Measurements from ENCODE around the gene MRPS35. TPM values are rescaled to one million over a fixed set of nuclear protein-coding genes. Genes with fewer than 3 reads are reported as not detected.

The MRPS35 gene
- total and polyA plus RNA-seq, 2 experiments from 2014 or later: 58.1 to 58.7 TPM

DNA sequence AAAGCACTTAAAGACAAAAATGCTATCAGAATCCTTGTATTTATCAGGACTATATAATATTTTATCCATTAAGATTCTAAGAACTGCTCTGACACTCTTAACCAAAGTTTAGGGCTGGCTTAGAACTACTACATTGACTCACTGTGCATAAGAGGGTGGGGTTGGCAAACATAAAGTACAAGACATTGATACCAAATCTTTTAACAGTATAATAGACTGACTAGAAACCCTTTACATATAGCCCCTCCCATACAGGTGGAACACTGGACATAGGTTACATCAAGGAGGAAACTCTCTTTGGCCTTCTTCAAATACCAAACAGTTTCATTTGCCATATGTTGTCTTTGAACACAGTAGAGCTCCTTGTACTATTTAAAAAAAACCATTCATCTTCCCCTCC lies 30.0 kb upstream of the MRPS35 start (continued):
- TF ChIP-seq, protein P1, sequence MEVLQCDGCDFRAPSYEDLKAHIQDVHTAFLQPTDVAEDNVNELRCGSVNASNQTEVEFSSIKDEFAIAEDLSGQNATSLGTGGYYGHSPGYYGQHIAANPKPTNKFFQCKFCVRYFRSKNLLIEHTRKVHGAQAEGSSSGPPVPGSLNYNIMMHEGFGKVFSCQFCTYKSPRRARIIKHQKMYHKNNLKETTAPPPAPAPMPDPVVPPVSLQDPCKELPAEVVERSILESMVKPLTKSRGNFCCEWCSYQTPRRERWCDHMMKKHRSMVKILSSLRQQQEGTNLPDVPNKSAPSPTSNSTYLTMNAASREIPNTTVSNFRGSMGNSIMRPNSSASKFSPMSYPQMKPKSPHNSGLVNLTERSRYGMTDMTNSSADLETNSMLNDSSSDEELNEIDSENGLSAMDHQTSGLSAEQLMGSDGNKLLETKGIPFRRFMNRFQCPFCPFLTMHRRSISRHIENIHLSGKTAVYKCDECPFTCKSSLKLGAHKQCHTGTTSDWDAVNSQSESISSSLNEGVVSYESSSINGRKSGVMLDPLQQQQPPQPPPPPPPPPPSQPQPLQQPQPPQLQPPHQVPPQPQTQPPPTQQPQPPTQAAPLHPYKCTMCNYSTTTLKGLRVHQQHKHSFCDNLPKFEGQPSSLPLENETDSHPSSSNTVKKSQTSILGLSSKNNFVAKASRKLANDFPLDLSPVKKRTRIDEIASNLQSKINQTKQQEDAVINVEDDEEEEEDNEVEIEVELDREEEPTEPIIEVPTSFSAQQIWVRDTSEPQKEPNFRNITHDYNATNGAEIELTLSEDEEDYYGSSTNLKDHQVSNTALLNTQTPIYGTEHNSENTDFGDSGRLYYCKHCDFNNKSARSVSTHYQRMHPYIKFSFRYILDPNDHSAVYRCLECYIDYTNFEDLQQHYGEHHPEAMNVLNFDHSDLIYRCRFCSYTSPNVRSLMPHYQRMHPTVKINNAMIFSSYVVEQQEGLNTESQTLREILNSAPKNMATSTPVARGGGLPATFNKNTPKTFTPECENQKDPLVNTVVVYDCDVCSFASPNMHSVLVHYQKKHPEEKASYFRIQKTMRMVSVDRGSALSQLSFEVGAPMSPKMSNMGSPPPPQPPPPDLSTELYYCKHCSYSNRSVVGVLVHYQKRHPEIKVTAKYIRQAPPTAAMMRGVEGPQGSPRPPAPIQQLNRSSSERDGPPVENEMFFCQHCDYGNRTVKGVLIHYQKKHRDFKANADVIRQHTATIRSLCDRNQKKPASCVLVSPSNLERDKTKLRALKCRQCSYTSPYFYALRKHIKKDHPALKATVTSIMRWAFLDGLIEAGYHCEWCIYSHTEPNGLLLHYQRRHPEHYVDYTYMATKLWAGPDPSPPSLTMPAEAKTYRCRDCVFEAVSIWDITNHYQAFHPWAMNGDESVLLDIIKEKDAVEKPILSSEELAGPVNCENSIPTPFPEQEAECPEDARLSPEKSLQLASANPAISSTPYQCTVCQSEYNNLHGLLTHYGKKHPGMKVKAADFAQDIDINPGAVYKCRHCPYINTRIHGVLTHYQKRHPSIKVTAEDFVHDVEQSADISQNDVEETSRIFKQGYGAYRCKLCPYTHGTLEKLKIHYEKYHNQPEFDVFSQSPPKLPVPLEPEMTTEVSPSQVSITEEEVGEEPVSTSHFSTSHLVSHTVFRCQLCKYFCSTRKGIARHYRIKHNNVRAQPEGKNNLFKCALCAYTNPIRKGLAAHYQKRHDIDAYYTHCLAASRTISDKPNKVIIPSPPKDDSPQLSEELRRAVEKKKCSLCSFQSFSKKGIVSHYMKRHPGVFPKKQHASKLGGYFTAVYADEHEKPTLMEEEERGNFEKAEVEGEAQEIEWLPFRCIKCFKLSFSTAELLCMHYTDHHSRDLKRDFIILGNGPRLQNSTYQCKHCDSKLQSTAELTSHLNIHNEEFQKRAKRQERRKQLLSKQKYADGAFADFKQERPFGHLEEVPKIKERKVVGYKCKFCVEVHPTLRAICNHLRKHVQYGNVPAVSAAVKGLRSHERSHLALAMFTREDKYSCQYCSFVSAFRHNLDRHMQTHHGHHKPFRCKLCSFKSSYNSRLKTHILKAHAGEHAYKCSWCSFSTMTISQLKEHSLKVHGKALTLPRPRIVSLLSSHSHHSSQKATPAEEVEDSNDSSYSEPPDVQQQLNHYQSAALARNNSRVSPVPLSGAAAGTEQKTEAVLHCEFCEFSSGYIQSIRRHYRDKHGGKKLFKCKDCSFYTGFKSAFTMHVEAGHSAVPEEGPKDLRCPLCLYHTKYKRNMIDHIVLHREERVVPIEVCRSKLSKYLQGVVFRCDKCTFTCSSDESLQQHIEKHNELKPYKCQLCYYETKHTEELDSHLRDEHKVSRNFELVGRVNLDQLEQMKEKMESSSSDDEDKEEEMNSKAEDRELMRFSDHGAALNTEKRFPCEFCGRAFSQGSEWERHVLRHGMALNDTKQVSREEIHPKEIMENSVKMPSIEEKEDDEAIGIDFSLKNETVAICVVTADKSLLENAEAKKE (CRISPR knock-in tag; IDR thresholded peaks at IDR 0.05): no peak
- no peak for TF ChIP-seq CREB1 (CRISPR knock-in tag; IDR thresholded peaks at IDR 0.05; ENCODE audit: low read depth)

GRCh38 chr12:27682534-27682933 lies 28.1 kb upstream of the MRPS35 start:
- H3K27me3 Mint-ChIP-seq (ENCODE audit: insufficient read depth, low read depth, poor library complexity): no peaks in the 10 kb centered on the region
- Histone ChIP-seq H3K4me1 (ENCODE audit: insufficient read depth) (no peaks in the 10 kb centered on the region), H3K4me3 (no peak overlapping the region), H3K4me2 (no peak overlapping the region), H3K79me2 (replicated peaks; ENCODE audit: insufficient read depth) (no peaks in the 10 kb centered on the region), H4K20me1 (replicated peaks; ENCODE audit: insufficient read depth) (no peaks in the 10 kb centered on the region; the same call in 1 of the 2 replicates), H3K36me3 (ENCODE audit: insufficient read depth) (peaks cover 10% of the 10 kb centered on the region; the same call in 1 of the 2 replicates), H3K27ac (ENCODE audit: low read depth) (no peak overlapping the region), H3K27me3 (ENCODE audit: insufficient read depth) (no peaks in the 10 kb centered on the region), H2AFZ (no peak overlapping the region), H3F3A (replicated peaks; ENCODE audit: low read depth) (no peaks in the 10 kb centered on the region), H3K9me2 (ENCODE audit: insufficient read depth) (no peaks in the 10 kb centered on the region)
- H3K9me3 Mint-ChIP-seq: no peaks in the 10 kb centered on the region
- H3K27ac Mint-ChIP-seq: no peak overlapping the region
- no peaks in the 10 kb centered on the region for H3K4me1 Mint-ChIP-seq
- H3K4me3 Mint-ChIP-seq: no peak overlapping the region
- DNase-seq (ENCODE audit: low spot score) (no peak), ATAC-seq (no peak)
- peaks cover 10% of the 10 kb centered on the region; the same call in 2 of the 3 replicates for H3K36me3 Mint-ChIP-seq (ENCODE audit: low read depth)
- TF ChIP-seq STAT1 (IDR thresholded peaks at IDR 0.05; ENCODE audit: unreplicated experiment) (no peak), EZH2phosphoT487 (IDR thresholded peaks at IDR 0.05; ENCODE audit: unreplicated experiment) (no peak), EZH2 (IDR thresholded peaks at IDR 0.05; ENCODE audit: low read depth, unreplicated experiment) (no peak), ZNF114 (CRISPR knock-in tag; IDR thresholded peaks at IDR 0.05) (no peak), NANOG (IDR thresholded peaks at IDR 0.05; ENCODE audit: borderline replicate concordance) (no peak), CREB1 (CRISPR knock-in tag; IDR thresholded peaks at IDR 0.05; ENCODE audit: low read depth) (no peak), POLR2AphosphoS5 (IDR thresholded peaks at IDR 0.05; ENCODE audit: low read depth) (no peak), REST (IDR thresholded peaks at IDR 0.05; ENCODE audit: unreplicated experiment) (no peak), JUNB (IDR thresholded peaks at IDR 0.05; ENCODE audit: unreplicated experiment) (no peak), ZNF331 (CRISPR knock-in tag; IDR thresholded peaks at IDR 0.05; ENCODE audit: low read depth) (no peak)
- TF ChIP-seq, protein P2, sequence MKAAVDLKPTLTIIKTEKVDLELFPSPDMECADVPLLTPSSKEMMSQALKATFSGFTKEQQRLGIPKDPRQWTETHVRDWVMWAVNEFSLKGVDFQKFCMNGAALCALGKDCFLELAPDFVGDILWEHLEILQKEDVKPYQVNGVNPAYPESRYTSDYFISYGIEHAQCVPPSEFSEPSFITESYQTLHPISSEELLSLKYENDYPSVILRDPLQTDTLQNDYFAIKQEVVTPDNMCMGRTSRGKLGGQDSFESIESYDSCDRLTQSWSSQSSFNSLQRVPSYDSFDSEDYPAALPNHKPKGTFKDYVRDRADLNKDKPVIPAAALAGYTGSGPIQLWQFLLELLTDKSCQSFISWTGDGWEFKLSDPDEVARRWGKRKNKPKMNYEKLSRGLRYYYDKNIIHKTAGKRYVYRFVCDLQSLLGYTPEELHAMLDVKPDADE (IDR thresholded peaks at IDR 0.05): no peak
- TF ChIP-seq, protein P3, sequence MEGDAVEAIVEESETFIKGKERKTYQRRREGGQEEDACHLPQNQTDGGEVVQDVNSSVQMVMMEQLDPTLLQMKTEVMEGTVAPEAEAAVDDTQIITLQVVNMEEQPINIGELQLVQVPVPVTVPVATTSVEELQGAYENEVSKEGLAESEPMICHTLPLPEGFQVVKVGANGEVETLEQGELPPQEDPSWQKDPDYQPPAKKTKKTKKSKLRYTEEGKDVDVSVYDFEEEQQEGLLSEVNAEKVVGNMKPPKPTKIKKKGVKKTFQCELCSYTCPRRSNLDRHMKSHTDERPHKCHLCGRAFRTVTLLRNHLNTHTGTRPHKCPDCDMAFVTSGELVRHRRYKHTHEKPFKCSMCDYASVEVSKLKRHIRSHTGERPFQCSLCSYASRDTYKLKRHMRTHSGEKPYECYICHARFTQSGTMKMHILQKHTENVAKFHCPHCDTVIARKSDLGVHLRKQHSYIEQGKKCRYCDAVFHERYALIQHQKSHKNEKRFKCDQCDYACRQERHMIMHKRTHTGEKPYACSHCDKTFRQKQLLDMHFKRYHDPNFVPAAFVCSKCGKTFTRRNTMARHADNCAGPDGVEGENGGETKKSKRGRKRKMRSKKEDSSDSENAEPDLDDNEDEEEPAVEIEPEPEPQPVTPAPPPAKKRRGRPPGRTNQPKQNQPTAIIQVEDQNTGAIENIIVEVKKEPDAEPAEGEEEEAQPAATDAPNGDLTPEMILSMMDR (conservative IDR thresholded peaks at IDR 0.05; ENCODE audit: low read depth in 2 of 2): no peak
